B cell (primary cell): ENCODE data around the gene LEMD2. TPM values are rescaled to one million over a fixed set of nuclear protein-coding genes. Genes with fewer than 3 reads are reported as not detected.

Source experiments
- ATAC-seq: fragments of 200-7000 bp; cut with Tn5 transposase; one replicate; pipeline ENCODE4 v1.10.0; 2021; ENCODE audit warnings: low read depth, mild to moderate bottlenecking, moderate number of reproducible peaks, moderate library complexity
- CTCF ChIA-PET: fragments of 350-600 bp; sonication (Branson Sonifier 250); formaldehyde crosslinking; loops from one replicate; lab custom pipeline; 2021; ENCODE audit warnings: antibody characterized with exemption, inconsistent platforms; lab: Charles Lee
- POLR2A ChIA-PET: fragments of 350-600 bp; sonication (Branson Sonifier 250); formaldehyde crosslinking; loops from one replicate; lab custom pipeline; 2021; ENCODE audit warnings: antibody characterized with exemption; lab: Charles Lee
- DNase-seq: peaks from one replicate; pipeline ENCODE4 v3.0.0; 2013
- H2AFZ ChIP-seq: 2 replicates; pipeline ENCODE4 v1.6.1; 2012; ENCODE audit warnings: mild to moderate bottlenecking, low read depth, low read length; ENCODE audit not compliant: insufficient read depth, poor library complexity, severe bottlenecking
- H3K27ac ChIP-seq, 2 donors: 1 replicate in 1 of 2; 2 replicates in 1 of 2; pipeline ENCODE4 v1.5.1; 2012 to 2013; ENCODE audit warnings: low read length in 2 of 2, mild to moderate bottlenecking in 2 of 2, moderate library complexity in 1 of 2
- H3K27me3 ChIP-seq, 4 experiments: fragments of 200-600 bp in 1 of 4; sonication (generic) in 1 of 4; replicated peaks in 1 of 4; 1 replicate in 2 of 4; 2 replicates in 2 of 4; pipeline versions ENCODE4 v1.6.1 to v1.7.0; 2013 to 2016; ENCODE audit warnings: low read length in 3 of 4, mild to moderate bottlenecking in 2 of 4, mixed read lengths in 1 of 4, moderate library complexity in 1 of 4; ENCODE audit not compliant: insufficient read depth in 4 of 4, control insufficient read depth in 3 of 4; ENCODE audit errors: control extremely low read depth in 1 of 4
- H3K36me3 ChIP-seq, 2 experiments: replicated peaks in 1 of 2; 1 replicate in 1 of 2; 2 replicates in 1 of 2; pipeline versions ENCODE4 v1.6.1 to v1.7.1; 2013; ENCODE audit warnings: low read length in 1 of 2; ENCODE audit not compliant: insufficient read depth in 2 of 2, control insufficient read depth in 1 of 2; ENCODE audit errors: control extremely low read depth in 1 of 2, extremely low read depth in 1 of 2
- H3K4me1 ChIP-seq, 2 donors: fragments of 200-600 bp in 1 of 2; sonication (generic) in 1 of 2; 1 replicate in 1 of 2; 2 replicates in 1 of 2; pipeline versions ENCODE4 v1.5.1 to v1.6.1; 2013 to 2017; ENCODE audit warnings: low read length in 2 of 2; ENCODE audit not compliant: control insufficient read depth in 2 of 2, insufficient read depth in 2 of 2
- H3K4me2 ChIP-seq: replicated peaks from 2 replicates; pipeline ENCODE3; 2012; ENCODE audit warnings: mild to moderate bottlenecking, low read depth, low read length; ENCODE audit not compliant: poor library complexity, severe bottlenecking
- H3K4me3 ChIP-seq, 5 experiments: fragments of 200-600 bp in 1 of 5; sonication (generic) in 1 of 5; 1 replicate in 3 of 5; 2 replicates in 2 of 5; pipeline versions ENCODE4 v1.5.1 to v1.7.0; 2011 to 2016; ENCODE audit warnings: low read length in 4 of 5, mild to moderate bottlenecking in 4 of 5, low read depth in 2 of 5, control low read depth in 1 of 5, moderate library complexity in 1 of 5; ENCODE audit not compliant: insufficient read depth in 1 of 5; ENCODE audit errors: control extremely low read depth in 1 of 5, extremely low read depth in 1 of 5
- H3K79me2 ChIP-seq: fragments of 200-600 bp; sonication (generic); one replicate; pipeline ENCODE4 v1.6.0; 2016; ENCODE audit warnings: low read length; ENCODE audit not compliant: control insufficient read depth, insufficient read depth
- H3K9ac ChIP-seq: fragments of 200-600 bp; sonication (generic); 2 replicates; pipeline ENCODE4 v1.6.1; 2017; ENCODE audit warnings: mild to moderate bottlenecking, low read length, moderate library complexity
- H3K9me3 ChIP-seq, 3 donors: one replicate each; pipeline versions ENCODE4 v1.6.1 to v1.7.1; 2013; ENCODE audit warnings: low read length in 2 of 3; ENCODE audit not compliant: control insufficient read depth in 2 of 3, insufficient read depth in 1 of 3; ENCODE audit errors: control extremely low read depth in 1 of 3
- H4K20me1 ChIP-seq: 2 replicates; pipeline ENCODE4 v1.6.0; 2012; ENCODE audit warnings: mild to moderate bottlenecking, low read length; ENCODE audit not compliant: insufficient read depth, control insufficient read depth, poor library complexity, severe bottlenecking
- H3K27ac Mint-ChIP-seq: one replicate; pipeline ENCODE4 v1.8.0; 2021; ENCODE audit warnings: mixed read lengths
- H3K27me3 Mint-ChIP-seq: one replicate; pipeline ENCODE4 v1.8.0; 2021; ENCODE audit warnings: mixed read lengths
- H3K4me1 Mint-ChIP-seq: one replicate; pipeline ENCODE4 v1.8.0; 2021; ENCODE audit warnings: mixed read lengths
- H3K4me3 Mint-ChIP-seq: one replicate; pipeline ENCODE4 v1.8.0; 2021; ENCODE audit warnings: mixed read lengths
- H3K9me3 Mint-ChIP-seq: one replicate; pipeline ENCODE4 v1.8.0; 2022; ENCODE audit warnings: mixed read lengths; ENCODE audit not compliant: insufficient read depth
- EZH2 ChIP-seq: IDR thresholded peaks from 2 replicates; pipeline ENCODE4 v1.6.1; 2012; ENCODE audit warnings: borderline replicate concordance, low read depth, mild to moderate bottlenecking, moderate library complexity, low read length; ENCODE audit not compliant: insufficient read depth, poor library complexity, severe bottlenecking
- WGBS: methylation state at CpG from one replicate; pipeline ENCODE4 v1.1.5; 2013; ENCODE audit warnings: missing lambda C conversion rate; ENCODE audit not compliant: insufficient coverage; 5-methylcytosine and 5-hydroxymethylcytosine counted together
- intact Hi-C: fragments of 100-400 bp; cut with micrococcal nuclease; formaldehyde crosslinking; loops from one replicate; pipeline ENCODE4 v1.10.0; 2022
- polyA plus RNA-seq: library from polyadenylated mRNA; depleted of rRNA; stranded (reverse); fragments of >200 nt; gene quantifications from 2 replicates; pipeline ENCODE4 v1.2.3, GENCODE V29; 2012
- total RNA-seq, 2 donors: library from RNA; stranded (reverse); fragments of 120-200 nt in 1 of 2; gene quantifications; 1 replicate in 1 of 2; 2 replicates in 1 of 2; pipeline versions ENCODE4 v1.2.3 to v1.2.4, GENCODE V29; 2013 to 2022
- TF ChIP-seq, protein P1 (sequence below): fragments of 200-600 bp; IDR thresholded peaks from one replicate; pipeline ENCODE4 v1.8.0; 2022; ENCODE audit warnings: antibody characterized with exemption, mild to moderate bottlenecking

LEMD2 gene
- total and polyA plus RNA-seq, 2 donors (not counting 1 experiment from before 2014, with no cell fraction given), result 58.7 to 113 TPM

DNA sequence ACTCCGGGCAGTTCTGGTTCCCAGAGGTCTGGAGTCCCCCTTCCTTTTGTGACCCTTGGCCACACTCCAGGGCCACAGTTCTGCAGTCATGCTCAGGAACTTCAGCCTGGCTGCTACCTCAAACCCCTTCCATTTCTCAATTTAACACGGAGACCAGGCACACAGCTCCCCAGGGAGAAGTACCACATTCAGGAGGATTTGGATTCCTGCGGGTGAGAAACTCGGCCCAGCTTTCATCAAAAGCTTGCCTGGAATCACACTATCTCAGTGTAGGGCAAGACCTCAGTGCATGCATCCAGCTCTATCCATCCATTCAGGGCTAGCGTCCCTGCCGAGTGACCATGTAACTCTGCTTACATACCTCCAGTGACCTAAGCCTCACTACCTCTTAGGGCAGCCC, 25.4 kb downstream of the LEMD2 start:
- Histone ChIP-seq H3K4me1 (no peaks in the 10 kb centered on the region), H2AFZ (no peak overlapping the region), H3K27me3 (peaks cover 0 to 8% (median 0%) of the 10 kb centered on the region in 4 experiments), H3K9me3 (peaks cover 0 to 3% (median 0%) of the 10 kb centered on the region in 3 donors), H4K20me1 (no peaks in the 10 kb centered on the region), H3K27ac (no peak overlapping the region), H3K4me3 (no peak overlapping the region), H3K79me2 (no peaks in the 10 kb centered on the region), H3K4me2 (no peak overlapping the region), H3K36me3 (no peaks in the 10 kb centered on the region), H3K9ac (no peak overlapping the region)
- CTCF ChIA-PET, result interaction anchor here (1.5 kb wide), 1 partner anchor 20 kb away, joined by 4 read pairs; no protein-coding TSS in a partner anchor
- Mint-ChIP-seq H3K9me3 (no peaks in the 10 kb centered on the region), H3K27ac (no peak overlapping the region), H3K4me1 (peaks cover 3% of the 10 kb centered on the region), H3K4me3 (no peak overlapping the region), H3K27me3 (peaks cover 36% of the 10 kb centered on the region)
- POLR2A ChIA-PET, result no interaction called here
- intact Hi-C loops, result no loop called here
- DNase-seq (no peak), ATAC-seq (no peak)
- WGBS, result 91% methylated on average over 5 of the region's 6 CpGs
- no peak for TF ChIP-seq EZH2
- TF ChIP-seq, protein P1, sequence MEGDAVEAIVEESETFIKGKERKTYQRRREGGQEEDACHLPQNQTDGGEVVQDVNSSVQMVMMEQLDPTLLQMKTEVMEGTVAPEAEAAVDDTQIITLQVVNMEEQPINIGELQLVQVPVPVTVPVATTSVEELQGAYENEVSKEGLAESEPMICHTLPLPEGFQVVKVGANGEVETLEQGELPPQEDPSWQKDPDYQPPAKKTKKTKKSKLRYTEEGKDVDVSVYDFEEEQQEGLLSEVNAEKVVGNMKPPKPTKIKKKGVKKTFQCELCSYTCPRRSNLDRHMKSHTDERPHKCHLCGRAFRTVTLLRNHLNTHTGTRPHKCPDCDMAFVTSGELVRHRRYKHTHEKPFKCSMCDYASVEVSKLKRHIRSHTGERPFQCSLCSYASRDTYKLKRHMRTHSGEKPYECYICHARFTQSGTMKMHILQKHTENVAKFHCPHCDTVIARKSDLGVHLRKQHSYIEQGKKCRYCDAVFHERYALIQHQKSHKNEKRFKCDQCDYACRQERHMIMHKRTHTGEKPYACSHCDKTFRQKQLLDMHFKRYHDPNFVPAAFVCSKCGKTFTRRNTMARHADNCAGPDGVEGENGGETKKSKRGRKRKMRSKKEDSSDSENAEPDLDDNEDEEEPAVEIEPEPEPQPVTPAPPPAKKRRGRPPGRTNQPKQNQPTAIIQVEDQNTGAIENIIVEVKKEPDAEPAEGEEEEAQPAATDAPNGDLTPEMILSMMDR, result no peak

DNA sequence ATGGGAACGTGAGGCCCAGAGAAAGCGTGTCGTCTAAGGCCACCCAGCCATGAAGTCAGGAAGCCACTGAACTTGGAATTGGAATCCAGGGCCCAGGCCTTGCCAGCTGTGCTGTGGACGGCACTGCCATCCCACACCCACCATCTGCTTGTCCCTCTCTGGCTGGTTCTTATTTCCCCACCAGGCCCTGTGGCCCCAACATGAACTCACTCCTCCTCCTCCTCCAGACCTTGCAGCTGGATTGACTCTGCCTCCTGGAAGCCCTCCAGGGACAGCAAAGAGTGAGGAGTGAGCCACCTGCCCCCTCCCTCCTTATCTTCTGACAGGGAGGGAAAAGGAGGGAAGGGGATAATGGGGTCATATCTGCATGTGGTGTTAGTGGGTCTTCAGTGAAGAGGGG, 26.2 kb downstream of the LEMD2 start:
- Histone ChIP-seq H3K36me3 (no peaks in the 10 kb centered on the region), H3K9ac (no peak overlapping the region), H2AFZ (no peak overlapping the region), H4K20me1 (no peaks in the 10 kb centered on the region), H3K27ac (no peak overlapping the region), H3K9me3 (peaks cover 0 to 3% (median 0%) of the 10 kb centered on the region in 3 donors), H3K4me3 (no peak overlapping the region), H3K79me2 (no peaks in the 10 kb centered on the region), H3K4me1 (no peaks in the 10 kb centered on the region), H3K27me3 (peaks cover 0 to 4% (median 0%) of the 10 kb centered on the region in 4 experiments), H3K4me2 (no peak overlapping the region)
- peaks cover 37% of the 10 kb centered on the region for H3K27me3 Mint-ChIP-seq
- intact Hi-C loops, result loop anchor here (1.0 kb wide), 1 partner anchor 177 kb away; no protein-coding TSS in a partner anchor
- no peaks in the 10 kb centered on the region for H3K9me3 Mint-ChIP-seq
- ATAC-seq (no peak), DNase-seq (no peak)
- CTCF ChIA-PET, result interaction anchor here (1.0 to 4.2 kb wide), 5 partner anchors 8 to 177 kb away, joined by 3 to 23 read pairs (median 6); partner anchors contain the start of gene UQCC2
- no peak overlapping the region for H3K4me3 Mint-ChIP-seq
- no peak for TF ChIP-seq EZH2
- TF ChIP-seq, protein P1, result no peak
- no peak overlapping the region for H3K27ac Mint-ChIP-seq
- H3K4me1 Mint-ChIP-seq, result peaks cover 3% of the 10 kb centered on the region
- POLR2A ChIA-PET, result no interaction called here
- 96% methylated on average over 4 of the region's 4 CpGs for WGBS
